GM23248 (cell line): ENCODE measurements around the gene MYMK.

Experiments used
- EZH2 ChIP-seq: fragments of 200-600 bp; sonication (generic); IDR thresholded peaks from 2 replicates; pipeline ENCODE4 v1.6.1; 2018; ENCODE audit warnings: antibody characterized with exemption, mild to moderate bottlenecking; ENCODE audit not compliant: insufficient read depth, poor library complexity, severe bottlenecking
- EZH2phosphoT487 ChIP-seq: fragments of 200-600 bp; sonication (generic); IDR thresholded peaks from 2 replicates; pipeline ENCODE4 v1.6.1; 2018; ENCODE audit warnings: antibody characterized with exemption, moderate library complexity, mild to moderate bottlenecking, low read depth; ENCODE audit not compliant: insufficient read depth

GRCh38 chr9:133569891-133570690 is 45.3 kb upstream of the MYMK start:
- TF ChIP-seq EZH2 (no peak), EZH2phosphoT487 (no peak)
